Skeletal muscle tissue (tissue), 4 donors: ENCODE measurements around the gene CD300LF. TPM values are rescaled to one million over a fixed set of nuclear protein-coding genes. Genes with fewer than 3 reads are reported as not detected.

ENCODE experiments used
- H3K27ac ChIP-seq: one replicate; pipeline ENCODE4 v1.7.0; 2013; ENCODE audit warnings: mild to moderate bottlenecking, low read depth, low read length, inconsistent platforms
- H3K27me3 ChIP-seq, 3 donors: one replicate each; pipeline ENCODE4 v1.7.0; 2013; ENCODE audit warnings: low read length in 3 of 3; ENCODE audit not compliant: control insufficient read depth in 3 of 3, insufficient read depth in 3 of 3
- H3K36me3 ChIP-seq, 3 donors: one replicate each; pipeline ENCODE4 v1.7.0; 2013; ENCODE audit warnings: low read length in 3 of 3; ENCODE audit not compliant: control insufficient read depth in 3 of 3, insufficient read depth in 3 of 3
- H3K4me1 ChIP-seq, 3 donors: one replicate each; pipeline ENCODE4 v1.7.0; 2013; ENCODE audit warnings: low read length in 3 of 3, mild to moderate bottlenecking in 3 of 3; ENCODE audit not compliant: control insufficient read depth in 3 of 3, insufficient read depth in 3 of 3
- H3K4me3 ChIP-seq, 3 donors: one replicate each; pipeline ENCODE4 v1.7.0; 2013; ENCODE audit warnings: low read length in 3 of 3
- H3K9ac ChIP-seq, 3 donors: one replicate each; pipeline ENCODE4 v1.7.0; 2013; ENCODE audit warnings: low read length in 3 of 3, mild to moderate bottlenecking in 3 of 3, moderate library complexity in 2 of 3, low read depth in 1 of 3
- H3K9me3 ChIP-seq, 3 donors: one replicate each; pipeline ENCODE4 v1.7.0; 2013; ENCODE audit warnings: low read length in 3 of 3; ENCODE audit not compliant: control insufficient read depth in 3 of 3
- total RNA-seq: library from RNA; depleted of rRNA; stranded (reverse); fragments of >200 nt; gene quantifications from one replicate; pipeline ENCODE4 v1.2.3, GENCODE V29; 2014
- donor health status: Osteomylitis.

CD300LF gene
- 0.52 TPM for total RNA-seq

GRCh38 chr17:74712756-74713155 lies at the start of gene CD300LF:
Gene CD300LF (minus strand): TSS chr17:74712923. CDS start chr17:74712866, 57 bp downstream.
- no peaks in the 10 kb centered on the region for H3K4me1 ChIP-seq
- H3K27ac ChIP-seq, result no peak within 1 kb of the TSS
- no peak within 1 kb of the TSS for H3K4me3 ChIP-seq
- no peak within 1 kb of the TSS for H3K9ac ChIP-seq
- H3K9me3 ChIP-seq, result no peaks in the 10 kb centered on the region
- peaks cover 8 to 30% (median 23%) of the 10 kb centered on the region in 3 donors for H3K27me3 ChIP-seq
- no peaks in the 10 kb centered on the region for H3K36me3 ChIP-seq

- Histone ChIP-seq H3K36me3 (peaks cover 0 to 1% (median 0%) of the 10 kb centered on the region in 3 donors), H3K27ac (no peak overlapping the region), H3K4me1 (peaks cover 31 to 35% (median 33%) of the 10 kb centered on the region in 3 donors), H3K9me3 (no peaks in the 10 kb centered on the region), H3K9ac (no peak overlapping the region), H3K27me3 (no peaks in the 10 kb centered on the region), H3K4me3 (no peak overlapping the region)
Observed at GRCh38 chr17:74761931-74762330, 49.2 kb upstream of the CD300LF start.

GRCh38 chr17:74761419-74761818 lies 48.7 kb upstream of the CD300LF start:
- Histone ChIP-seq H3K4me1 (peaks cover 33 to 35% (median 34%) of the 10 kb centered on the region in 3 donors), H3K36me3 (peaks cover 0 to 1% (median 0%) of the 10 kb centered on the region in 3 donors), H3K9me3 (no peaks in the 10 kb centered on the region), H3K9ac (no peak overlapping the region), H3K27me3 (no peaks in the 10 kb centered on the region), H3K4me3 (no peak overlapping the region), H3K27ac (no peak overlapping the region)

- no peaks in the 10 kb centered on the region for H3K9me3 ChIP-seq
- no peaks in the 10 kb centered on the region for H3K27me3 ChIP-seq
- H3K4me3 ChIP-seq, result no peak overlapping the region
- no peak overlapping the region for H3K27ac ChIP-seq
- peaks cover 33 to 35% (median 34%) of the 10 kb centered on the region in 3 donors for H3K4me1 ChIP-seq
- peaks cover 0 to 1% (median 0%) of the 10 kb centered on the region in 3 donors for H3K36me3 ChIP-seq
- H3K9ac ChIP-seq, result peak overlapping the region in 1 of 3 donors; percentile 33
Observed at GRCh38 chr17:74760404-74761105, 47.8 kb upstream of the CD300LF start.

- Histone ChIP-seq H3K27me3 (no peaks in the 10 kb centered on the region), H3K9me3 (no peaks in the 10 kb centered on the region), H3K4me3 (no peak overlapping the region), H3K36me3 (peaks cover 0 to 1% (median 0%) of the 10 kb centered on the region in 3 donors), H3K4me1 (peaks cover 33 to 35% (median 34%) of the 10 kb centered on the region in 3 donors), H3K27ac (no peak overlapping the region), H3K9ac (no peak overlapping the region)
Observed at GRCh38 chr17:74759941-74760340, 47.2 kb upstream of the CD300LF start.

- no peak overlapping the region for H3K27ac ChIP-seq
Observed at GRCh38 chr17:74759243-74759801, 46.6 kb upstream of the CD300LF start.

GRCh38 chr17:74758848-74759168 lies 46.1 kb upstream of the CD300LF start:
- H3K27me3 ChIP-seq, result no peaks in the 10 kb centered on the region
- no peak overlapping the region for H3K4me3 ChIP-seq
- peaks cover 33 to 35% (median 34%) of the 10 kb centered on the region in 3 donors for H3K4me1 ChIP-seq
- no peaks in the 10 kb centered on the region for H3K9me3 ChIP-seq
- no peak overlapping the region for H3K9ac ChIP-seq
- no peak overlapping the region for H3K27ac ChIP-seq
- peaks cover 0 to 1% (median 0%) of the 10 kb centered on the region in 3 donors for H3K36me3 ChIP-seq

More at GRCh38 chr17:74759243-74759801, 46.6 kb upstream of the CD300LF start:
- no peak overlapping the region for H3K4me3 ChIP-seq
- peaks cover 33 to 35% (median 34%) of the 10 kb centered on the region in 3 donors for H3K4me1 ChIP-seq
- H3K36me3 ChIP-seq, result peaks cover 0 to 1% (median 0%) of the 10 kb centered on the region in 3 donors
- no peaks in the 10 kb centered on the region for H3K9me3 ChIP-seq
- no peaks in the 10 kb centered on the region for H3K27me3 ChIP-seq
- peak overlapping the region in 1 of 3 donors; percentile 10 for H3K9ac ChIP-seq

GRCh38 chr17:74757931-74758847 lies 45.5 kb upstream of the CD300LF start:
- Histone ChIP-seq H3K27me3 (no peaks in the 10 kb centered on the region), H3K9ac (peak overlapping the region in 1 of 3 donors; percentile 43), H3K9me3 (no peaks in the 10 kb centered on the region), H3K4me3 (no peak overlapping the region), H3K27ac (no peak overlapping the region), H3K4me1 (peaks cover 33 to 35% (median 34%) of the 10 kb centered on the region in 3 donors), H3K36me3 (peaks cover 0 to 1% (median 0%) of the 10 kb centered on the region in 3 donors)

GRCh38 chr17:74757502-74757901 lies 44.8 kb upstream of the CD300LF start:
- H3K4me1 ChIP-seq, result peaks cover 33 to 35% (median 34%) of the 10 kb centered on the region in 3 donors
- no peaks in the 10 kb centered on the region for H3K27me3 ChIP-seq
- no peak overlapping the region for H3K4me3 ChIP-seq
- no peaks in the 10 kb centered on the region for H3K9me3 ChIP-seq
- H3K36me3 ChIP-seq, result peaks cover 0 to 1% (median 0%) of the 10 kb centered on the region in 3 donors
- H3K27ac ChIP-seq, result no peak overlapping the region
- H3K9ac ChIP-seq, result no peak overlapping the region
